DOHH2 (cell line): ENCODE data around the gene TMPRSS2.
"Not testable (repeated sequence)": the region's sequence is repeated elsewhere in the genome, so short reads cannot be mapped to it uniquely, and the experiment has no call there.

ENCODE experiments used
- H3F3A ChIP-seq: fragments of 200-600 bp; sonication (generic), shearing (Covaris generic); 2 replicates; pipeline ENCODE4 v1.6.0; 2016; ENCODE audit warnings: antibody characterized with exemption, mild to moderate bottlenecking; ENCODE audit not compliant: control insufficient read depth, insufficient read depth
- H3K27ac ChIP-seq: fragments of 200-600 bp; sonication (generic); 2 replicates; pipeline ENCODE4 v1.5.1; 2014; ENCODE audit warnings: low read depth, mild to moderate bottlenecking, low read length, moderate library complexity
- H3K27me3 ChIP-seq: fragments of 200-600 bp; sonication (generic); 2 replicates; pipeline ENCODE4 v1.6.1; 2014; ENCODE audit warnings: mild to moderate bottlenecking, low read length, mixed read lengths; ENCODE audit not compliant: control insufficient read depth
- H3K36me3 ChIP-seq: fragments of 200-600 bp; sonication (generic); 2 replicates; pipeline ENCODE4 v1.6.1; 2014; ENCODE audit warnings: mild to moderate bottlenecking, low read length, moderate library complexity, mixed read lengths; ENCODE audit not compliant: control insufficient read depth
- H3K4me1 ChIP-seq: fragments of 200-600 bp; sonication (generic); 2 replicates; pipeline ENCODE4 v1.6.1; 2014; ENCODE audit warnings: mild to moderate bottlenecking, low read length, mixed read lengths; ENCODE audit not compliant: control insufficient read depth
- H3K4me2 ChIP-seq: fragments of 200-600 bp; sonication (generic); 2 replicates; pipeline ENCODE4 v1.6.0; 2014; ENCODE audit warnings: mild to moderate bottlenecking, low read length, moderate library complexity
- H3K4me3 ChIP-seq: fragments of 200-600 bp; sonication (generic); 2 replicates; pipeline ENCODE4 v1.5.1; 2014; ENCODE audit warnings: mild to moderate bottlenecking, low read length, mixed read lengths
- H3K79me2 ChIP-seq: fragments of 200-600 bp; sonication (generic); 2 replicates; pipeline ENCODE4 v1.6.1; 2014; ENCODE audit warnings: mild to moderate bottlenecking, low read length, mixed read lengths; ENCODE audit not compliant: control insufficient read depth
- H3K9me2 ChIP-seq: fragments of 200-600 bp; sonication (generic); replicated peaks from 2 replicates; pipeline ENCODE4 v1.6.1; 2014; ENCODE audit warnings: mild to moderate bottlenecking, low read length, mixed read lengths; ENCODE audit not compliant: control insufficient read depth
- H3K9me3 ChIP-seq: fragments of 200-600 bp; sonication (generic); 2 replicates; pipeline ENCODE4 v1.6.1; 2014; ENCODE audit warnings: antibody characterized with exemption, low read length, mixed read lengths; ENCODE audit not compliant: control insufficient read depth, insufficient read depth
- H4K20me1 ChIP-seq: fragments of 200-600 bp; sonication (generic); 2 replicates; pipeline ENCODE4 v1.6.0; 2014; ENCODE audit warnings: low read depth, mild to moderate bottlenecking, antibody characterized with exemption, low read length, moderate library complexity; ENCODE audit not compliant: control insufficient read depth, insufficient read depth
- CTCF ChIP-seq: fragments of 200-600 bp; sonication (generic); IDR thresholded peaks from one replicate; pipeline ENCODE4 v1.5.1; 2014; ENCODE audit warnings: antibody characterized with exemption, mild to moderate bottlenecking, low read depth, low read length; ENCODE audit not compliant: poor library complexity, severe bottlenecking
- EZH2phosphoT487 ChIP-seq: fragments of 200-600 bp; sonication (generic); IDR thresholded peaks from 2 replicates; pipeline ENCODE4 v1.6.1; 2017; ENCODE audit warnings: borderline replicate concordance, mild to moderate bottlenecking, antibody characterized with exemption, low read length, moderate library complexity, mixed read lengths

The TMPRSS2 gene

DNA sequence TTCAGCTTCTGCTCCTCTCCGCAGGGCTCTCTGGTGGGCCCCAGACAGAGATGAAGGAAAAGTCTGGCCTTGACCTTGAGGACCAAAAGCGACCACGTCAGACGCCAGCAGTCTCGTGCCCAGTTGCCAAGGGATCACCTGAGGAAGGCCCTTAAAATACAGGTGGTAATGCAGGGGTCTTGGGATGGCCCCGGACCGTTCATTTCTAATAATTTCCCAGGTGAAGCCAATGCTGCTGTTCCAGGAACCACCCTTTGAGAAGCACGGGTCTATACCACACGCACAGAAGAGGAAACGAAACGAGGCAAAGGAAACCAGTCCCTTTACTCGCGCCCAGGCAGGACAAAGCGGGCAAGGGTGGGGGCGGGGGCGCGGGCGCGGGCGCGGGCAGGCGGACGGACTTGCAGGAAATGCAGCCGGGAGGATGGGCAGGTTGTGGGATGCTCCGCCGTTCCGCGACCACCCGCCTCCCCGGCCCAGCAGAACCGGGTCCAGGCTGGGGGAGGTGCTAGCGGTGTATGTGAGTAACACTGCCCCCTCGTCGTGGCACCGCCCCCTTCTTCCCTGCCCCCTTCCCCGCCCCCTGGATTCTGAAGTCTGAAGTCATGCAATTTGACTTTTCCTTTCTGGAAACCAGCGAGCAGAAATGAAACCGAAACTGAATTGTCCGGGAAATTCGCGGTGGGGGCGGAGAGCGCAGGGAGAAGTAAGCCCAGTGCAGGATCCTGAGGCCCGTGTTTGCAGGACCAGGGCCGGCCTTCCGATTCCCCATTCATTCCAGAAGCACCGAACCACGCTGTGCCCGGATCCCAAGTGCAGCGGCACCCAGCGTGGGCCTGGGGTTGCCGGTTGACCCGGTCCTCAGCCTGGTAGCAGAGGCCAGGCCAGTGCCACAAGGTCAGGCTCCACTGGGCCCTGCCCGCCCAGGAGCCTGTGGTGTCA lies 87.8 kb downstream of the TMPRSS2 start:
- no peaks in the 10 kb centered on the region for H3K36me3 ChIP-seq
- no peaks in the 10 kb centered on the region for H3F3A ChIP-seq
- H3K27me3 ChIP-seq: no peaks in the 10 kb centered on the region
- peak overlapping the region; percentile 72 for H3K4me2 ChIP-seq
- H3K79me2 ChIP-seq: no peaks in the 10 kb centered on the region
- H4K20me1 ChIP-seq: no peaks in the 10 kb centered on the region
- H3K27ac ChIP-seq: no peak overlapping the region
- H3K9me2 ChIP-seq: no peaks in the 10 kb centered on the region
- TF ChIP-seq CTCF (no peak), EZH2phosphoT487 (no peak)
- no peaks in the 10 kb centered on the region for H3K9me3 ChIP-seq
- peaks cover 11% of the 10 kb centered on the region for H3K4me1 ChIP-seq
- peak overlapping the region; percentile 69 for H3K4me3 ChIP-seq

DNA sequence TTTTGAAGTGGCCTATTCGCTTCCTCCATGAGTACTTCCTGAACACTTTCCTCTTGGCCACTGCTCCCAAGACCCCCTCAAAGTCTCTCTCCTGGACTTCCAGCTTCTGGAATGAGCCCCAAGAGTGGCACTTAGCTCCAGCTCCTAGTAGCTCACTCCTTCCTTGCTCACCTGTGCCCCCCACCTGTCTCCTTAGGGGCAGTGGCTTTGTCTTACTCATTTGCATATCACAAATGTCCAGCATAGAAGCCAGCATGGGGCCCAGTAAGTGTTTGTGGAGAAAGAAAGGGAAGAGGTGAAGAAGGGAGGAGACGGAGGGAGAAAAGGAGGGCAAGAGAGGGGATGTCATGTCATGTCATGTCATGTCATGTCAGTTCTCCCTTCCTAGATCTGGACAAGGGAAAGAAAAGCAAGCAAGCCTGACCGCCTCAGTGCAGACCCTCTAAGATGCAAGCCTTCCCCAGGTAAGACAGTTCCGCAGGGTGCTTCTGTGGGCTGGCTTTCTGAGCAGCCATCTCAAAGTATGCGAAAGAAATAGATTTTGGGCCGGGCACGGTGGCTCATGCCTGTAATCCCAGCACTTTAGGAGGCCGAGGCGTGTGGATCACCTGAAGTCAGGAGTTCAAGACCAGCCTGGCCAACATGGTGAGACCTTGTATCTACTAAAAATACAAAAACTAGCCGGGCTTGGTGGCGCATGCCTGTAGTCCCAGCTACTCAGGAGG lies 88.8 kb downstream of the TMPRSS2 start:
- H3K9me3 ChIP-seq: no peaks in the 10 kb centered on the region
- no peak overlapping the region for H3K4me3 ChIP-seq
- peaks cover 11% of the 10 kb centered on the region for H3K4me1 ChIP-seq
- no peaks in the 10 kb centered on the region for H4K20me1 ChIP-seq
- H3K79me2 ChIP-seq: no peaks in the 10 kb centered on the region
- no peaks in the 10 kb centered on the region for H3K9me2 ChIP-seq
- no peaks in the 10 kb centered on the region for H3K27me3 ChIP-seq
- H3F3A ChIP-seq: no peaks in the 10 kb centered on the region
- TF ChIP-seq EZH2phosphoT487 (no peak), CTCF (no peak)
- H3K4me2 ChIP-seq: no peak overlapping the region
- H3K27ac ChIP-seq: no peak overlapping the region
- no peaks in the 10 kb centered on the region for H3K36me3 ChIP-seq

- Histone ChIP-seq H3K27ac (no peak overlapping the region), H3K9me2 (no peaks in the 10 kb centered on the region), H3F3A (no peaks in the 10 kb centered on the region), H3K4me2 (no peak overlapping the region), H3K79me2 (no peaks in the 10 kb centered on the region), H3K4me1 (peaks cover 11% of the 10 kb centered on the region), H3K4me3 (no peak overlapping the region), H3K36me3 (no peaks in the 10 kb centered on the region), H4K20me1 (no peaks in the 10 kb centered on the region), H3K9me3 (no peaks in the 10 kb centered on the region), H3K27me3 (no peaks in the 10 kb centered on the region)
- TF ChIP-seq EZH2phosphoT487 (no peak), CTCF (no peak)
These were observed 89.6 kb downstream of the TMPRSS2 start for GRCh38 chr21:41418393-41418792.

GRCh38 chr21:41417505-41417904 lies 90.5 kb downstream of the TMPRSS2 start:
- H3K27ac ChIP-seq, H3K4me3 ChIP-seq, H3K9me3 ChIP-seq, H4K20me1 ChIP-seq, H3K79me2 ChIP-seq, H3K4me2 ChIP-seq, H3K9me2 ChIP-seq, H3K27me3 ChIP-seq, H3K36me3 ChIP-seq, H3F3A ChIP-seq: not testable (repeated sequence)
- H3K4me1 ChIP-seq: peaks cover 11% of the 10 kb centered on the region
